ENCODE results near the gene TPCN2.

DNA sequence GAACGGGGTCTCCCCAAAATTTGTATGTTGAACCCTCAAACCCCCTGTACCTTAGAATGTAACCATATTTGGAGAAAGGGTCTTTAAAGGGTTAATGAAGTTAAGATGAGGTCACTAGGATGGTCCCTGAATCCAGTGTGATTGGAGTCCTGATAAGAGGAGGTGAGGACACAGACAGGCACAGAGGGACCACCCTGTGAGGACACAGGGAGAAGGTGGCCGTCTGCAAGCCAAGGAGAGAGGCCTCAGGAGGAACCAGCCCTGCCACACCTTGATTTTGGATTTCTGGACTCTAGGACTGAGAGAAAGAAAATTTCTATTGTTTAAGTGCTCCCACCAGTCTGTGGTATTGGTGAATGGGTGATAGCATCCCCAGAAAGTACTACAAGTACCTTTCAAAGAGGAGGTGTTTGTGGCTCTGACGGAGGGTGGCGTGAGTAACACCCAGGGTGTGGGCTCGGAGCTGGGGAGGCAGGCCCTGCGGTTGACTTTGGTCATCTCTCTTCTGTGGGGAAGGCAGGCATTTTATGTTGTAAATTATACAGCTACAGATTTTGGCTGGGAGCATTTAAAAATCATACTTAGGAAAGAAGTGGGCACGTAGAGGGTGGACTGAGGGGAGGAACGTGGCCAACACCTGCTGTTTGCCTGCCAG is 49.5 kb upstream of the TPCN2 start:
- TF ChIP-seq, protein P1, sequence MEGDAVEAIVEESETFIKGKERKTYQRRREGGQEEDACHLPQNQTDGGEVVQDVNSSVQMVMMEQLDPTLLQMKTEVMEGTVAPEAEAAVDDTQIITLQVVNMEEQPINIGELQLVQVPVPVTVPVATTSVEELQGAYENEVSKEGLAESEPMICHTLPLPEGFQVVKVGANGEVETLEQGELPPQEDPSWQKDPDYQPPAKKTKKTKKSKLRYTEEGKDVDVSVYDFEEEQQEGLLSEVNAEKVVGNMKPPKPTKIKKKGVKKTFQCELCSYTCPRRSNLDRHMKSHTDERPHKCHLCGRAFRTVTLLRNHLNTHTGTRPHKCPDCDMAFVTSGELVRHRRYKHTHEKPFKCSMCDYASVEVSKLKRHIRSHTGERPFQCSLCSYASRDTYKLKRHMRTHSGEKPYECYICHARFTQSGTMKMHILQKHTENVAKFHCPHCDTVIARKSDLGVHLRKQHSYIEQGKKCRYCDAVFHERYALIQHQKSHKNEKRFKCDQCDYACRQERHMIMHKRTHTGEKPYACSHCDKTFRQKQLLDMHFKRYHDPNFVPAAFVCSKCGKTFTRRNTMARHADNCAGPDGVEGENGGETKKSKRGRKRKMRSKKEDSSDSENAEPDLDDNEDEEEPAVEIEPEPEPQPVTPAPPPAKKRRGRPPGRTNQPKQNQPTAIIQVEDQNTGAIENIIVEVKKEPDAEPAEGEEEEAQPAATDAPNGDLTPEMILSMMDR (IDR thresholded peaks at IDR 0.05), result no peak
- TF ChIP-seq, protein P2, sequence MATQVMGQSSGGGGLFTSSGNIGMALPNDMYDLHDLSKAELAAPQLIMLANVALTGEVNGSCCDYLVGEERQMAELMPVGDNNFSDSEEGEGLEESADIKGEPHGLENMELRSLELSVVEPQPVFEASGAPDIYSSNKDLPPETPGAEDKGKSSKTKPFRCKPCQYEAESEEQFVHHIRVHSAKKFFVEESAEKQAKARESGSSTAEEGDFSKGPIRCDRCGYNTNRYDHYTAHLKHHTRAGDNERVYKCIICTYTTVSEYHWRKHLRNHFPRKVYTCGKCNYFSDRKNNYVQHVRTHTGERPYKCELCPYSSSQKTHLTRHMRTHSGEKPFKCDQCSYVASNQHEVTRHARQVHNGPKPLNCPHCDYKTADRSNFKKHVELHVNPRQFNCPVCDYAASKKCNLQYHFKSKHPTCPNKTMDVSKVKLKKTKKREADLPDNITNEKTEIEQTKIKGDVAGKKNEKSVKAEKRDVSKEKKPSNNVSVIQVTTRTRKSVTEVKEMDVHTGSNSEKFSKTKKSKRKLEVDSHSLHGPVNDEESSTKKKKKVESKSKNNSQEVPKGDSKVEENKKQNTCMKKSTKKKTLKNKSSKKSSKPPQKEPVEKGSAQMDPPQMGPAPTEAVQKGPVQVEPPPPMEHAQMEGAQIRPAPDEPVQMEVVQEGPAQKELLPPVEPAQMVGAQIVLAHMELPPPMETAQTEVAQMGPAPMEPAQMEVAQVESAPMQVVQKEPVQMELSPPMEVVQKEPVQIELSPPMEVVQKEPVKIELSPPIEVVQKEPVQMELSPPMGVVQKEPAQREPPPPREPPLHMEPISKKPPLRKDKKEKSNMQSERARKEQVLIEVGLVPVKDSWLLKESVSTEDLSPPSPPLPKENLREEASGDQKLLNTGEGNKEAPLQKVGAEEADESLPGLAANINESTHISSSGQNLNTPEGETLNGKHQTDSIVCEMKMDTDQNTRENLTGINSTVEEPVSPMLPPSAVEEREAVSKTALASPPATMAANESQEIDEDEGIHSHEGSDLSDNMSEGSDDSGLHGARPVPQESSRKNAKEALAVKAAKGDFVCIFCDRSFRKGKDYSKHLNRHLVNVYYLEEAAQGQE (IDR thresholded peaks at IDR 0.05; ENCODE audit: insufficient read depth in 1 of 2, low read depth in 2 of 2, low read length in 1 of 2), result no peak
